GM21515 (cell line): ENCODE results near the gene TMEM222.

ENCODE experiments used
- ATAC-seq: cut with Tn5 transposase; IDR thresholded peaks from one replicate; pipeline ENCODE4 v1.9.1; 2021; ENCODE audit not compliant: unreplicated experiment

TMEM222 gene

DNA sequence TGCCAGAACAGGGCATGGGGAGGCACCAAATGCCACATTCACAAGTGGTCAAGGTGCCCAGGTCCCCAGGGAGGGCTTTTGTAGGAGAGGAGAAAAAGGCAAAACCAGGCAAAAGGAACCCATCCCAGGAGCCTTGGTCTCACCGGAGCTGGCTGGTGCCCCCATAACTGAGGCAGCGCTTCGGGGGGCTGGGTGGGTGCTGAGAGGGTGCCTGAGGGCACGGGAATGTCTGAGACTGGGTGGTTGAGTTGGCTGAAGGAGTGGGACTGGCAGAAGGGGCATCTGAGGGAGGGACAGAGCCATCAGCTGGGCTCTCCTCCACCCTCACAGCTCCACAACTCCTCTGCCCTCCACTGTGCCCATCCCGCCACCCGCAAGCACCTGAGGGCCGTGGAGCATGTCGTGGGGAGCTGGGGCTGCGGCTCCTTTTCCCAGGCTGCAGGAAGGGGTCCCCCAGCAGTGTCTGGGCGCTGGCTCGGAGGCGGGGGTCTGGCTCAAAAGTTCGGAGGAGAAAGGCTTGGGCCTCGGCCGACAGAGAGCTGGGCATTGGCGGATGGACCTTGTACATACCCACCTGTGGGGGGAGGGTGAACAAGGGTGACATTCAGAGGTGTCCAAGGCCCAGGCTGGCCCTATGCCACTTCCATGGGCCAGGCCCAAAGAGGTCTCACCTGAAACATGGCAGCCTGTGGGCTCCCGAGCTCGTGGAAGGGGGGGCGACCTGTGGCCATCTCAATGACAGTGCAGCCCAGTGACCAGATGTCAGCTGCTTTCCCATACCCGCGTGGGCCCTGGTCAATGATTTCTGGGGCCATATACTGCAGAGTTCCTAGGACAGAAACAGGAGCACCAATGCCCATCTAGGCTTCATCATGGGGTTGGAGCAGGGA is 36.3 kb downstream of the TMEM222 start:
- no peak for ATAC-seq

DNA sequence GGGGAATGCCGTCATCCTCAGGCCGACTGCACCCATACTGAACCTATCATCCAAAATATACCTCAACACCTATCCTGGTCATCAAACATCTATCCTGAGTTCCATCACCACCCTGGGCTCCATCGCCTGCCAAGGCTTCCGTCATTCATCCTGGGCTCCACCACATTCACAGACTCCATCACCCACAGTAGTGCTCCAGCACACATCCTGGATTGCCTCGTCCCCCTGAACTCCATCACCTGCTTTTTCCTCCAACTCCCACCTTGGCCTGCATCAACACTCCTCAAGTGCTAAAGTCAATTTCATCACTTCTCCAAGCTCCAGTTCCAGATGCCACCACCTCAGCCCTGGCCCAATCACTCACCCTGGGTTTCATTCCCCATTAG is 37.0 kb downstream of the TMEM222 start:
- no peak for ATAC-seq

DNA sequence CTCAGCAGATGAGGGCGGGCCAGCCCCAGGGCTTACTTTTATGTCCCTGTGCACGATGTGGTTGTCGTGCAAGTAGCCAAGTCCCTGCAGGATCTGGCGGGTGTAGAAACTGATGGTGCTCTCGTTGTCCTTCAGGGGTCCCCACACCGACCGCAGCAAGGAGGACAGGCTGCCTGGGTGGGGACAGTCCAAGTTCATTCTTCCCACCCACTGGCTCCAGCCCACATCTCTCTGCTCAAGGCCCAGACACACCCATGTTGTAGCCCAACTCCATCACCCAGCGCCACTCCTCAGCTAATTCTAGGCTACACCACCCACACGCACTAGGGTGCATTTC is 37.8 kb downstream of the TMEM222 start:
- no peak for ATAC-seq

DNA sequence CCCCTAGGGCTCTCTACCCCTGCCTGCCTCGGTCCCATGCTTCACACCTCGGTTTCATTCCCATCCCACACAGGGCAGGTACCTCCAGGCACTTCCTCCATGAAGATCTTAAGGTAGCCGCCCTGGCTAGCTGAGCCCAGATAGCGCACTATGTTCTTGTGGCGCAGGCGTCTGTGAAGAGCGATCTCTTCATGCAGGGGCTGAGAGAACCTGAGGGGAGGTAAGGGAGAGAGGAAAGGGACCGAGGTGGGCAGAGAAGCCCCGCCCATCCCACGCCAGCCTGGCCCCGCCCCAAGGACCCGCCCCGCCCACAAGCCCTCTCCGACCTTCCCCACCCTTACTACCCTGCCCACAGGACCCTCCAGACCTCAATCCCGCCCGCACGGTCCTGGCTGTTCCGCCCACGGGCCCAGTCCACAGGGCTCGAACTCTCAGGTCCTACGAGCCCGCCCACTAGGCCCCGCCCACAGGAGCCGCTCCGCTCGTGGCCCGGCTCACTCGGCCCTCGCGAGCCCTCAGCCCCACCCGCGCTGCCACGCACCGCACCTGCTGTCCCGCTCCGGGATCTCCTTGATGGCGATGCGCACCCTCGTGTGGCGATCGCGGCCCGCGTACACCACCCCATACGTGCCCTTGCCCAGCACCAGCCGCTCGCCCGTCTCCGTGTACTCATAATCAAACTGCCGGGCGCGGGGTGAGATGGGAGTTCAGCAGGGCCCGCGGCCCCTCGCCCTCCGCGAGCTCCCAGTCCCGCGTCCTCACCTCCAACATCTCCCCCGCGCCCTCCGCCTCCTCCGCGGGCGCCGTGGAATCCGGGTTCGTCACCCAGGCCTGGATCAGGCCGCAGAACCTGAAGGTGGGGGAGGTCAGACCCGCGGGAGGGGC is 38.4 kb downstream of the TMEM222 start:
- no peak for ATAC-seq

DNA sequence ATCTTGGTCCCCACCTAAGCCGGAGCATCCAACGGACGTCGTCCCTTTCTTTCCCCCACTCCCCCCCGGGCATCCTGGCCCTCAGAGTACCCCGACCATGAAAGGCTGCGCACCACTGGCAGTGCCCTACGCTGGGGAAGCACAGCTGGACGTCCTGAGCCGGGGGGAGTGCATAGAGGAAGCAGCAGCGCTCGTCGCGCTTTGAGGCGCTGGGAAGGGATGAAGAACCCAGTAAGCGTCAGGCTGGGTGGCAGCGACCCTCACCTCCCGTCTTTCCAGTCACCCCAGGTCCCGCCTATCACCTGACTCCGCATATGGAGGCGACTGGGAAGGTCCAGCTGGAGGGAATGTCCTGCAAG is 39.1 kb downstream of the TMEM222 start:
- no peak for ATAC-seq

DNA sequence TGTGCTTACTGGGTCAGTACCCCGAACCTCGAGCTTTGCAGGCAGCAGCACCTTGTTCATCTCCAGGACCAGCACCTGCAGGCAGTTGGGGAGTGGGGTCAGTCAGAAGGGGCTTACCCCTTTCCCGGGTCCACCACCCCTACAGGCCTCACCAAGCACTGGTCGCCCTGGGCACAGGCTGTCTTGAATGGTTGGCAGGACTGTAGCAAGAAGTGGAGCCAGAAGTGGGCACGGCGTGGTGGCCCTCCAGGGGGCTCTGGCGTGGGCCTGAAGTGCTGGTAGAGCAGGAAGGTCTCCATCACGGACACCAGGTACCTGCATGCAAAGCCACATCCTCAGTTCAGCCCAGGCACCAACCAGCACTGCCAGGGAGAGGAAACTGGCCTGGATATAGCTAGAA is 39.6 kb downstream of the TMEM222 start:
- no peak for ATAC-seq

DNA sequence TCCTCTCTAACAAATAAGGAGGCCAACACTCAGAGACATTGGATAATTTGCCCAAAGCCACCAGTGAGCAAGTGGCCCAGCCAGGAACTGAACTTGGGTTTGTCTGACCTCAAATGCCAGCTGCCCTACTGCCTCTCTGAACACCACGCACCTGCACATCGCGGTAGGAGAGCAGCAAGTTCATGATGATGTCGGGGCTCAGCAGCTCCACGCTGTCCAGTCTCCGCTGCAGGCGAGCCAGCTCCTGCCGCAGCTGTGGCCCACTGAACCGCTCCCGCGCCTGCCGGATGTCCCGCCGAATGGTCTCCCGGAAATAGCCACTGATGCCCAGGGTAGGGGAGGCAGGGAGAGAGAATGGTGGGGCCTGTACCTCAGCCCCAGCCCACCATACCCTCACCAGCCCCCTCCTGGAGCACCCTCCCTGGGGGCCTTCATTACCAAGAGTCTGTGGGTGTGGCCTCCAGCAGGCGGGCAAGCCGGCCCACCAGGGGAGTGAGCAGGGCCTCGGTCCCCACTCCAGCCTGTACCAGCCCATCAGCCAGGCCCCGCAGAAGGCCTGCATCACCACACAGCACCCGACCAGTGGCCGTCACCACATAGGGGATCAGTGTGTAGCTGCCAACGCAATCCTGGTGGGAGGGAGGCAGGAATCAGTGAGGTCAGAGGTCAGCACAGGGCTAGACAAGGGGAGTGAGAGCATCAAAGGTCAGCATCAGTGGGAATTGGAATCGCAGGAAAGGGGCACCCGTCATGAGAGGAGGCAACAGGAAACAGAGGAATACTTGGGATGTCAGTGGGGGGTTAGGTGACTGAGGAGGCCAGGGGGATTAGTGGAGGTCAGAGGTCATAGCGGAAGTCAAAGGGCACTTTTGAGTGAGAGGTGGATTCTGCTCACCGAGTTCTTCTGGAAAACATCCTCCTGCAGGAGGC is 42.1 kb downstream of the TMEM222 start:
- ATAC-seq = no peak

DNA sequence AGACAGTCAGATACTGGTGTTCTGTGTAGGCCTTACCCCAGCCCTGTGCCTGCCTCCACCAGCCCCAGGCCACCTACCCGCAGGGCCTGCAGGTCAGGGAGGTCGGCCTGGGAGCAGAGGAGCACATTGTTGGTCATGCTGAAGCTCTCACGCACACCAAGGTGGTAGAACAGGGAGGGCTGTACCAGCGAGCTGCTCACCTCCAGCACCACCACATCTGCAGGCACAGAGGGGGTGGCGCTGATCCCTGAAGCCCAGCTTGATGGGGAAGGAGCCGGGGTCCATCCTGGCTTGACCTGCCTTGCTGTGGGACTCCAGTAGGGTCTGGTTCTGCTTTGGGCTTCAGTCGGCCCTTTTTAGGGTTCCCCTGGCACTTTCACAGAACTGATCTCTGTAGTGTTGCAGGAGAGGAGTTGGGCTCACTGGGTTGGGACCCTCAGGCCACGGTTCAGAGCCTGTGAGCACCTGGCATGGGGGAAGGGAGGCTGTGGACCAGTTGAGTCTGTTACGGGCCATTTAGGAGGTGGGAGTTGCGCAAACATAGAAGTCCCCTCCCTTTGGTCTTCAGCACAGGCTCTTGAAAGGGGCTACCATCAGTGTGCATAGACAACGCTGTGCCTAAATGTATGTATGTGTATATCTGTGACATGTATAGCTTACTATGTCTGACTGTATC is 42.9 kb downstream of the TMEM222 start:
- peak; percentile 5 for ATAC-seq

DNA sequence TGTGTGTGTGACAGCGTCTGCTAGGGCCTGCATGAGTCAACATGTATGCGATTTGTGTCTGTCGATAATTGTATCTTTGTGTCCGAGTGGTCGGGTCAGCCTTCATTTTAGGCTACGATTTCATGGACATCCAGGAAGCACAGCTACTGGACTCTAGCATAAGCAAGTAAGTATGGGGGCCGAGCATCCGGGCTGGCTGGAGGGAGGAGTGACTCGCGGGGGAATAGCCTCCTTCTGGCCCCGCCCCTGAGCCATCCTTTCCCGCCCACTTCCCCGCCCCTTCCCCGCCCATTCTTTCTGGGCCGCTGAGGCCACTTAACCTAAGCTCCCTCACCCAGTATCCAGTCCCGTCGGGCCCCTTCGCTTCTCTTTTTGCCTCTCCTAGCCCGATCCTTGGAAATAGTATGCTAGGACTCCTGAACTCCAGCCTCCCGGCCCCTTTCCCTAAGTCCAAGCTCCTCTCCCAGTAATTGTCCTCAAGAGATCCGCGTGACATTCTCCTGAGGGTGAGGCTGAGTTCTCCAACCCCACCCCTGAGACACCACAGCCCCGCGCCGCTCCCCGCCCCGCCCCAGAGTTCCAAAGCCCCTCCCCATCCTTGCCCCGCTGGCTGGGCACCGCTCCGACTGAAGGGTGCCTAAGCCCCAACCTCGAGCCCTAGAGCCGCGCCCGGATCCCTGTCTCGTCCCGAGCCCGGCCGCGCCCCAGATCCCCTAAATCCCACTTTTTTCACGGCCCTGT is 43.6 kb downstream of the TMEM222 start:
- peak; percentile 46 for ATAC-seq

DNA sequence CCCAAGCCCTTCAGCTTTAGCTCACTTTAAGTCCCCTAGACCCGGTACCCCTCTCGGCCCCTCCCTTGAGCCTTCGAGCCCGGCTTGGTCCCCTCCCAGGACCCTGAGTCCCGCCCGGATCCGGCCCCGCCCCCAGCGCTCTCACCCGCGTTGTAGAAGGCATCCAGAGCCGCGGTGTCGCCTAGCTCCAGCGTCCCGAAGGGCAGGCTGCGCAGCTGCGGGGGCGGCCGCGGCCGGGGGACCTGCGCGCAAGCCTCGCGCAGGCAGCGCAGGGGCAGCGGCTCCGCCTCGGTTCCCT is 44.1 kb downstream of the TMEM222 start:
- ATAC-seq = peak; percentile 16

DNA sequence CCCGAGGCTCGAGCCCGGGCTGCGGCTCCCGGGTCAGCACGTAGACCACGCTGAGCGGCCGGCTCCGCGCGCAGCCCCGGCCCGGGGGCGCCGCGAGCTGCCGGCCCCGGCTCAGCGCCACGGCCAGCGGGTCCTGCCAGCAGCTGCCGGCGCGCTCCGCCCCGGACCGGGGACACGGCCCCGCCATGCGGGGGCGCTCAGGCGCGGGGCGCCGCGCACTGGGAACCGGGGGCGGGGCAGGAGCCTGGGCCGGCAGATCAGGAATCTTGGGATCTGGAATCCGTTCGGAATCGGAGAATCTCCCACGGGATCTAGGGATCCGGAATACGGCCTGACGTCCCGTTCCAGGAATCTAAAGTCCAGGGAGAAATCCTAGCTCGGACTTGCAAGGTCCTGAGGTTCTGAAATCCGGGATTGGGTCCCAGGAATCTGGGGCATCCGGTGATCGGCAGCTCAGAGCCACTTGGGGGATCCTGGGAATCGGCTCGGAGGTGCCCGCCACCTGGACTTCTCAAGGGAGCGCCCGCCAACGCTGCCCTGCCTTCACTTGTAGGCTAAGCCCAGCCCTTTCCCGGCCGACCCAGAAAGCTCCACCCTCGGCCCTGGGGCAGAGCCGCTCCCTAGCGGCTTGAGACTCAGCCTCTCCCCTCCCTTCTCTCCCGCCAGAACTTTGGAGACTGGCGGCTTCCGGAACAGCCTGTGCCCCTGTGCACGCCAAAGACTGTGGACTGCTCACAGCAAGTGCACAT is 44.6 kb downstream of the TMEM222 start, which contains the start of gene MAP3K6:
MAP3K6 (minus strand) TSS at position 551 of the 749 bp plus-strand sequence; CDS start at position 187, 364 bp downstream.
- peak; percentile 14 for ATAC-seq

DNA sequence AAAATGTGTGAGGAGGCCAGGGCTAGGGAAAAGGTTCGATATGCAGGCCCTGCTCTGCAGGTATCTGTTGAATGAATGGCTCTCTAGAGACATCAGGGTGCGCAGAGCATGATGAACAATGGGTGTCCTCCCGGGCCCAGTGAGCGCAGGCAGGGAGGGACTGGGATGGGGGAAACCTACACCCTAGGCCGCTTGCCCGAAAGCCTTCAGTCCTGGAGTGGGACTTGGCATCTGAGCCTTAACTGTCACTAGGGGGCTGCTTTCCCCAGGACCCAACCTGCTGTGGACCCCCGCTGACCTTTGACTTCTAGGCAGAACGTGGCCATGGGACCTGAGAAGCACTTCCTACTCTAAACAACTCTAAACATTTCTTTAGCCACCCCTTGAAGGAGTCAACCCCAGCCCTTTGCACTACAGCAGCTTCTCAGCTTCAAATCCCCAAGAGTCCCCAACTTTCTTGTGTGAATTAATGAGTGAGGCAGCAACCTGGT is 45.2 kb downstream of the TMEM222 start:
- ATAC-seq = no peak

DNA sequence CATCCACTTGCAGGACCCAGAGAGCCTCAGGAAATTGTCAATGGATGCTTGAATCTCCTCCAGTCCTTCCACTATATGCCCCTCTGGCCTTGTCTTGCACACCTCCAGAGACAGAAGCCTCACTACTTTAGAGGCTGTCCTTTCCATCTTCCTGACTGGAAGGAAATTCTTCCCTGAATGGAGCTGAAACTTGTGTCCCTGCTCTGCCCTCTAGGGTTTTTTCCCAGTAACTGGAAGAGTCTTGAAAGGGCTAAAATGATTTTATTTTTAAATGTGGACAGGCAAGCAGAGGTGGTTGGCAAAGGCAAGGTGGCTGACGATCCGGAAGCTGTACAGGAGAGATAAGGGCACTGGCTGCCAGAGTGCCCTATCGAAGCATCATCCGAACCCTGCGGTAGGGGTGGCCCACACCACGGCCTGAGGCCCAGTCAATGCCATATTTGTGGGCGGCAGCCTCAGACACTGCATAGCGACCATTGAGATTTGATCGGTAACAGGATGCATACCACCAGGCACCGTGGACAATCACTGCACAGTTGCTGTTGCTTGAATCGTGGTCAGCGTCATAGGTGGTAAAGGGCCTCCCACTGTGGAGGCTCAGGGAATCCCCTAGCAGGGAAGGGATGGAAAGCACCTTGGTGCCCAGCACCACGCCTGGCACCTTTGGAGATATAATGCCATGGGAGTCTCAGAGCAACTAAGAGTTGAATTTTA is 47.1 kb downstream of the TMEM222 start:
- no peak for ATAC-seq

DNA sequence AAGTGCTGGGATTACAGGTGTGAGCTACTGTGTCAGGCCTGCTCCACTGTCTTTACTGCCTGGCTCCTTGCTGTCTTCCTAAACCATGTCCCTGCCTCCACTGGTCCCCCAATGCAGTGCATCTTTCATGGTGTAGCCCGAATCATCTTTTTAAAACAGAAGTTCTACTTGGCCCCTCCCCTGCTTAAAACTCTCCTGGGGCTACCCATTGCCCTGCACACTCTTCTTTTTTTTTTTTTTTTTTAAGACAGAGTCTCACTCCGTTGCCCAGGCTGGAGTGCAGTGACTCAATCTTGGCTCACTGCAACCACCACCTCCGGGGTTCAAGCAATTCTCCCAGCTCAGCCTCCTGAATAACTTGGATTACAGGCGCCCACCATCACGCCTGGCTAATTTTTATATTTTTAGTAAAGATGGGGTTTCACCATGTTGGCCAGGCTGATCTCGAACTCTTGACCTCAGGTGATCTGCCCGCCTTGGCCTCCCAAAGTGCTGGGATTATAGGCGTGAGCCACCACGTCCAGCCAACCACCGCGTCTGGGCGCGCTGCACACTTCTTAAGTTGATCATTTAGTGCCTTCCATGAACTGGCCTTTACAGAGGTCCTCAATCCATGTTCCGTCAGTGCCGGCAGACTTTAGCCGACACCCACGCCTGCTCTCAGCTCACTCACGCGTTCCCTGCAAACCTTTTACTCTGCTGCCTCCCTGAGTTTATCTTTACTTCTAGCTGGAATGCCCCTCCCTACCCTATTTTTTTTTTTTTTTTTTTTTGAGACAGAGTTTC is 50.3 kb downstream of the TMEM222 start:
- no peak for ATAC-seq

DNA sequence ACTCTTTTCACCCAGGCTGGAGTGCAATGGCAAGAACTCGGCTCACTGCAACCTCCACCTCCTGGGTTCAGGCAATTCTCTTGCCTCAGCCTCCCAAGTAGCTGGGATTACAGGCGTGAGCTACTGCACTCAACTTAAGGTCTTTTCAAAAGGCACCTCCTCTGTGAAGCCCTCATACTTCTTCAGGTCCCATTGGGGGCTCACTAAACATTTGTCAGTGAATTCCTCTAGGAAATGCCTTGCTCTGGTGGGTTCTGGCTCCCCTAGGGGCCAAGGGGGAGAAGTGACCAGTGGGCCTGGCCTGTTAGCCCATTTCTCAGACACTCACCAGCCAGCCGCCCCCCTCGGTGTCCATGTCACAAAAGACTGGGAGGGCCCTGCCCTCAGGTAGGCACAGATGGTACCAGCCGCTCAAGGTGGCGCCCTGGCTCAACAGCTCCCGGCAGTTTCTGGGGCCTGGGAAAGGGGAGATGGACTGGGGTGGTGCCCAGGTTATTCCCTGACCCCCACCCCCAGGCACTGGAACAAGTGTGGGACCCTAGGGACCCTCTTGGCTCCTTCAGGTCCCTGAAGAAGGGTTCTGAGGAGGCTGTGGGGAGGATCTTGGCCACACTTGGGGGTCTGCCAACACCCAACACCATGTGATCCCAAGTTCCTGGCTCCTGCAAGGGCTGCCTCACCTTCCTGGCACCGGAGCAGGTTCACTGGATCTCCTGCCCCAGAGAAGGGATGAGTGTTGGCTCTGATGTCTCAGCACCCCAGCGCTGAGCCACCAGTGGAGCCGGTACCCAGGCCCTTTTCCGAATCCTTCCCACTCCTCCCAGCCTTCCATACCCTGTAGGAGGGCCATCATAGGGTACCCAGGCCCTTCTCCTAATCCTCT is 51.1 kb downstream of the TMEM222 start:
- ATAC-seq = no peak

DNA sequence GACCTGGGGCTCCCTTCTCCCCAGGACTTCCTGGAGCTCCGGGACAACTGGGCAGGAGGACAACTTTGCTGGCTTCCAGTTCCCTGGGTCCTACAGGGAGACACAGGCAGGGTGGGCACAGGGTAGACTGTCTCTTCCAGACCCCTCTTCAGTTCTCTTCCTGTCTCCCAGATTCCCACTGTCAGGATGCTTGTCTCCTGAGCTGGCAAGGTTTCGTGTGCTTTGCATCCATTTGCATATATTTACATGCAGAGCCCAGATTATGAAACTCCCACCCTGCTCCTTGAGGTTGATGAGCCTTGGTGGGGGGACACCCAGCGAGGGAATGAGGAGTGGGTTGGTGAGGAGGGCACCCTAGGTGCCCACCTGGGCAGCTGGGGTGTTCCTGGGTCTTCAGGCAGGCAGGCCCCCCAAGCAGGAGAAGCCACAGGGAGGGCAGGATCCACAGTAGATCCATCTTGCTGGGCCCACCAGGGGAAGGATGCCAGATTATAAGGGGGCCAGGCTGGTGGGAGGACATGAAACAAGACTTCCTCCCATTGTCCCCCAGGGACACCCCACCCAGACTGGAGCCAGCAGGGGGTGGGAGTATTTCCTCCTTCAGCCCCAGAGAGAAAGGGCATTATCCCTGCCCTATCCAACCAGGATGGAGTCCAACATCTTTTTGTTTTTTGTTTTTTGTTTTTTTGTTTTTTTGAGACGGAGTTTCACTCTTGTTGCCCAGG is 52.6 kb downstream of the TMEM222 start, which contains the start of gene FCN3:
FCN3 (minus strand) TSS at position 463 of the 725 bp plus-strand sequence; CDS start at position 457, 6 bp downstream.
- no peak for ATAC-seq
